Mucosa of descending colon (tissue), 3 donors: Measurements from ENCODE around the gene GPR62. TPM values are rescaled to one million over a fixed set of nuclear protein-coding genes. Genes with fewer than 3 reads are reported as not detected.

Source experiments
- ATAC-seq: fragments of 200-7000 bp; cut with Tn5 transposase; one replicate; pipeline ENCODE4 v1.9.1; 2020; ENCODE audit warnings: mild to moderate bottlenecking, moderate library complexity
- DNase-seq, 3 donors: peaks; one replicate each; pipeline ENCODE4 v3.0.0-alpha.2; 2020
- H3K36me3 ChIP-seq: fragments of 200-600 bp; one replicate; pipeline ENCODE4 v1.8.0; 2021; ENCODE audit warnings: low read depth, mild to moderate bottlenecking
- H3K4me1 ChIP-seq: fragments of 200-600 bp; one replicate; pipeline ENCODE4 v1.8.0; 2021; ENCODE audit warnings: low read depth, mild to moderate bottlenecking
- H3K4me3 ChIP-seq: fragments of 200-600 bp; one replicate; pipeline ENCODE4 v1.8.0; 2021; ENCODE audit warnings: mild to moderate bottlenecking
- H3K9me3 ChIP-seq: fragments of 200-600 bp; one replicate; pipeline ENCODE4 v1.8.0; 2021; ENCODE audit warnings: mild to moderate bottlenecking
- intact Hi-C, 2 donors: fragments of 100-400 bp; cut with DNase I in 1 of 2; cut with micrococcal nuclease in 1 of 2; formaldehyde crosslinking; loops; one replicate each; pipeline versions ENCODE4 v1.11.0 to v1.11.1; 2022; cut with DNase I, micrococcal nuclease
- total RNA-seq, 3 donors: library from RNA; stranded (reverse); fragmentation: NEBNext Ultra II Directional in 2 of 3; extraction: Animal tissue kit (Norgen Biotek cat#: 25700) in 2 of 3; gene quantifications; one replicate each; pipeline versions ENCODE4 v1.2.1 to v1.2.4, GENCODE V29; 2021 to 2023
- TF ChIP-seq, protein P1 (sequence below): fragments of 200-600 bp; IDR thresholded peaks from one replicate; pipeline ENCODE4 v1.8.0; 2022; ENCODE audit warnings: antibody characterized with exemption, mild to moderate bottlenecking
- donor health status: DM: no; HTN: no; CAD: no; lungs with moderate emphysema.
- donor health status: DM: no; HTN: no; CAD: no.
- donor health status: DM: no; HTN: yes; CAD: no.

Gene GPR62
- total RNA-seq, 3 donors from 2014 or later: 0.22 TPM; not detected in 2

DNA sequence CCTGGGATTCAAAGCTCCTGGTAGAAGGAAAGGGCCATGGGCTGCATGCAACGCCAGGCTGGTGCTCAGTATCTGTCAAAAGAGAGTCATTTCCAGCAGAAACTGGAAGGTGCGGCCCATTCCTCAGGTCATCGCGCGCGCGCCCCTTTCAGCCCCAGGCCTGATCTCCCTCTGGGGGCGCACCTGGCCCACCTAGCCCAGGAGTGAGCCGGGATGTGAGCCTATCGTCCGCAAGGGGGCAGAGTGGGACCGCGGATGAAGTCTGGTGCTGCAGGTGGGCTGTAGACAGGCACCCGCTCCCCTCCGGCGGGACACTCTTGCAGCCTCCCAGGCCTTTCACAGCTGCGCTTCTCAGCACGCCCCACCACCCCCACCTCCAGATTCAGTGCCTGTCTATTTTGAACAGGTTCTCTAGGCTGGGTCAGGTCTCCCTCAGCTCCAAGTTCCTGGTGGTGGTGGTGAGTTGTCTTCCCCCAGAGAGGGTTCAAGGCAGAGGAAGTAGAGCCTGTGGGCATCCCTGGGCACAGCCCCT, 46.3 kb downstream of the GPR62 start:
- DNase-seq (peak; percentile 71 to 84 (median 81)), ATAC-seq (peak; percentile 82)
- intact Hi-C loops: loop anchor here (5.0 kb wide), 3 partner anchors 121 to 341 kb away; no protein-coding TSS in a partner anchor
- Histone ChIP-seq H3K9me3 (no peaks in the 10 kb centered on the region), H3K36me3 (no peaks in the 10 kb centered on the region), H3K4me3 (no peak overlapping the region), H3K4me1 (peaks cover 5% of the 10 kb centered on the region)
- TF ChIP-seq, protein P1, sequence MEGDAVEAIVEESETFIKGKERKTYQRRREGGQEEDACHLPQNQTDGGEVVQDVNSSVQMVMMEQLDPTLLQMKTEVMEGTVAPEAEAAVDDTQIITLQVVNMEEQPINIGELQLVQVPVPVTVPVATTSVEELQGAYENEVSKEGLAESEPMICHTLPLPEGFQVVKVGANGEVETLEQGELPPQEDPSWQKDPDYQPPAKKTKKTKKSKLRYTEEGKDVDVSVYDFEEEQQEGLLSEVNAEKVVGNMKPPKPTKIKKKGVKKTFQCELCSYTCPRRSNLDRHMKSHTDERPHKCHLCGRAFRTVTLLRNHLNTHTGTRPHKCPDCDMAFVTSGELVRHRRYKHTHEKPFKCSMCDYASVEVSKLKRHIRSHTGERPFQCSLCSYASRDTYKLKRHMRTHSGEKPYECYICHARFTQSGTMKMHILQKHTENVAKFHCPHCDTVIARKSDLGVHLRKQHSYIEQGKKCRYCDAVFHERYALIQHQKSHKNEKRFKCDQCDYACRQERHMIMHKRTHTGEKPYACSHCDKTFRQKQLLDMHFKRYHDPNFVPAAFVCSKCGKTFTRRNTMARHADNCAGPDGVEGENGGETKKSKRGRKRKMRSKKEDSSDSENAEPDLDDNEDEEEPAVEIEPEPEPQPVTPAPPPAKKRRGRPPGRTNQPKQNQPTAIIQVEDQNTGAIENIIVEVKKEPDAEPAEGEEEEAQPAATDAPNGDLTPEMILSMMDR: peak; percentile 71

DNA sequence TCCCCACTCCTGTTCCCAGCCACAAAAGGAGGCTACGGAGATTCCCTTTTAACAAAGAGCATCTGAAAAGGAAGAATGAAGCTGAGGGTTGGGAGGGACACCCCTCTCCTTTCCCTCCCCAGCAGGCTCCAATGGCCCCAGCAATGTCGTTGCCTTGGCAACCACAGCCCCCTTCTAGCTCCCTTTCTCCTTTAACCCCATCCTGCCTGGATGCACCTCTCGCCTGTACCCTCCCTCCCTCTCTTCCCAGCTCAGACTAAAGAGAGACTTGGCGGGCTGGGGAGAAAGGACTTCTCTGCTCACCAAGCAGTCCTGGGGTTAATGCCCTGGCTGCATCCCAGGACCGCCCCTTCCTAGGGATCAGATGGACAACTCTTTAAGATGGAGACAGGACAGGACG, 47.6 kb downstream of the GPR62 start:
- Histone ChIP-seq H3K4me3 (no peak overlapping the region), H3K4me1 (peaks cover 5% of the 10 kb centered on the region), H3K9me3 (no peaks in the 10 kb centered on the region), H3K36me3 (no peaks in the 10 kb centered on the region)
- TF ChIP-seq, protein P1: no peak
- no peak for ATAC-seq
- no peak for DNase-seq
- intact Hi-C loops: loop anchor here (5.0 kb wide), 3 partner anchors 120 to 340 kb away; no protein-coding TSS in a partner anchor

DNA sequence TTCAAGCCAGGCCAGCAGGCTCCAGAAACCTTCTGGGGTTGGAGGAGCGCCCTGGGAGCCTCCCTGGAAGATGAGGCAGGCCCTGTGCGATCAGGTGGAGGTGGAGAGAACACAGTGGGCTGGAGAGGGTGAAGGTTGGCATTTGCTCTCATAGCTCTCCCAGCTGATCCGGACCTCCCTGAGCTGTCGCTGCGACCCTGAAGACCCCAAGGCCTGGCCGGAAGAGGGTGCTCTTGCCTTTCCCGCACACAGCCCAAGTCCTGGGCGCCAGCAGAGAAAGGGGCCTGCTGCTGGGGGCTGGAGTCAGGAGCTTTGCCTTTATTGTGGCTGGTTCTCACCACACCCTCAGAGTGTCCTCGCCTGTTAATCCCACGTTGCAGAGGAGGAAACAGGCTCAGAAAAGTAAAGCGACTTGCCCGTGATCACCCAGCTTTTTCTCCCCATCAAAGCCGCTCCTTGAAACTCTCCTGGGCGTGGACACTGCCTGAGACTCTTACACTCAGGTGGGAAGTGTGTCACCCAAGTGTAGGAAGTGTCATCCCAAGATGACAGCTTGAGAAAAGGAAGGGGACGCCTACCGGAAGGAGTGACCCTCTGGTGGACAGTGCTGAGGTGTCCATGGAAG, 49.1 kb downstream of the GPR62 start:
- H3K36me3 ChIP-seq: no peaks in the 10 kb centered on the region
- peaks cover 5% of the 10 kb centered on the region for H3K4me1 ChIP-seq
- no peaks in the 10 kb centered on the region for H3K9me3 ChIP-seq
- TF ChIP-seq, protein P1: no peak
- intact Hi-C loops: loop anchor here (5.0 kb wide), 3 partner anchors 118 to 338 kb away; no protein-coding TSS in a partner anchor
- H3K4me3 ChIP-seq: no peak overlapping the region
- ATAC-seq (no peak), DNase-seq (no peak)

DNA sequence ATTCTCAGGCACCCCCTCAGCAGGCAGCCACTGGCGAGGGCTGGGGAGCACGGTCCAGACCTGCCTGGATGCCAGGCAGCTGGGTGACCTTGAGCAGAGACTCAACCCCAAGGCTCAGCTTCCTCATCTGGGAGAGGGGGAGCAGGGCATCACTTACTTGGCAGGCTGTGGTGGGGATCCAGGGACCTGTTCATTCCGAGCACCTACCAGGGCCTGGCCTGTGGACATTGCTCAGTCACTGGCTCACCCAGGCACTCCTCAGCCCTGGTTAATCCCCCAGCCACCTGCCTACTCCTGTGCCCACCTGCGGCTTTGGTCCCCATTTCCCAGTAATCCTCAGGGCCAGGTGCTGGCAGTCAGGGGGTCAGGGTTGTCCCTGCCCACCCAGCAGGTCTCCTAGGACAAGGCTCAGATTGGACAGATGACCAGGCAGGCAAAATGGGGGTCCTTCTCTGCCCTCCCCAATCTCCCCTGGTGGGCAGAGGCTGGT, 49.8 kb downstream of the GPR62 start:
- Histone ChIP-seq H3K4me1 (peaks cover 5% of the 10 kb centered on the region), H3K4me3 (no peak overlapping the region), H3K9me3 (no peaks in the 10 kb centered on the region), H3K36me3 (no peaks in the 10 kb centered on the region)
- ATAC-seq (no peak), DNase-seq (no peak)
- intact Hi-C loops: loop anchor here (5.0 kb wide), 3 partner anchors 117 to 337 kb away; no protein-coding TSS in a partner anchor
- TF ChIP-seq, protein P1: no peak

DNA sequence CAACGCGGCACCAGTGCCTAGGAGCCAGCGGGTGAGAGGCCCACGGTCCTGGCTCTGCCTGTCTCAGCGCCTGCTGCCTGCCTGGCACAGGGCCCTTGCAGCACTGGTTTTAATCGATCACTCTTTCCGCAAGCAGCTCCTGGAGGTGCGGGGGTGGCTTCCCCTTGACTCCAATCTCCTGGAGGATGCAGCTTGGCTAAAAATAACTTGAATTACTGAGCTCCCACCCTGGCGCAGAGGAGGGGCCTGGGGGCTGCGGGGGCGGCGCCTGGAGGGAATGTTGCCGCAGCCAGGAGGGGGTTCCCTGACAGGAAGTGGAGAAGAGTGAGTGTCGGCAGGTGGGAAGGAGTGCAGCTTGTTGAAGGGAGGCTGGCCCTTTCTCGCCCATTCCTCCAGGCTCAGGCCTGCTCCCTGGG, 50.4 kb downstream of the GPR62 start:
- Histone ChIP-seq H3K4me1 (peaks cover 5% of the 10 kb centered on the region), H3K36me3 (no peaks in the 10 kb centered on the region), H3K4me3 (no peak overlapping the region), H3K9me3 (no peaks in the 10 kb centered on the region)
- intact Hi-C loops: no loop called here
- ATAC-seq: no peak
- TF ChIP-seq, protein P1: no peak
- no peak for DNase-seq
